GM23338 (cell line): Measurements from ENCODE around the gene SDE2.

Experiments used
- CREB1 ChIP-seq: fragments of 250-450 bp; sonication (Bioruptor Pico); IDR thresholded peaks from 2 replicates; pipeline ENCODE4 v1.5.0; 2020; ENCODE audit warnings: low read depth, mild to moderate bottlenecking, moderate library complexity
- CTCF ChIP-seq, 2 experiments: fragments of 200-600 bp in 1 of 2; sonication (generic) in 1 of 2; conservative IDR thresholded peaks; 2 replicates each; pipeline versions ENCODE4 v1.5.1 to v1.6.1; 2016 to 2017; ENCODE audit warnings: antibody characterized with exemption in 2 of 2, low read depth in 2 of 2, mild to moderate bottlenecking in 2 of 2, moderate library complexity in 1 of 2
- EZH2 ChIP-seq: fragments of 200-600 bp; sonication (generic); IDR thresholded peaks from one replicate; pipeline ENCODE4 v1.8.0; 2017; ENCODE audit warnings: antibody characterized with exemption, mild to moderate bottlenecking, low read depth; ENCODE audit not compliant: unreplicated experiment
- EZH2phosphoT487 ChIP-seq: fragments of 200-600 bp; sonication (generic); IDR thresholded peaks from one replicate; pipeline ENCODE4 v1.8.1; 2018; ENCODE audit warnings: antibody characterized with exemption; ENCODE audit not compliant: unreplicated experiment
- JUNB ChIP-seq: IDR thresholded peaks from one replicate; pipeline ENCODE4 v1.6.1; 2016; ENCODE audit warnings: antibody characterized with exemption; ENCODE audit not compliant: unreplicated experiment
- POLR2AphosphoS5 ChIP-seq: IDR thresholded peaks from 2 replicates; pipeline ENCODE4 v1.6.1; 2016; ENCODE audit warnings: antibody characterized with exemption, low read depth
- STAT1 ChIP-seq: IDR thresholded peaks from one replicate; pipeline ENCODE4 v1.6.1; 2016; ENCODE audit warnings: antibody characterized with exemption; ENCODE audit not compliant: unreplicated experiment
- ZNF331 ChIP-seq: fragments of 250-450 bp; sonication (Bioruptor Pico); IDR thresholded peaks from 2 replicates; pipeline ENCODE4 v1.5.0; 2020; ENCODE audit warnings: low read depth, mild to moderate bottlenecking, moderate library complexity

GRCh38 chr1:225987491-225988316 is 11.4 kb downstream of the SDE2 start:
- peak; percentile 63 to 92 for TF ChIP-seq CTCF (conservative IDR thresholded peaks at IDR 0.05; ENCODE audit: low read depth in 2 of 2)
- no peak for TF ChIP-seq EZH2
- no peak for TF ChIP-seq ZNF331 (CRISPR knock-in tag)
- TF ChIP-seq JUNB: no peak
- no peak for TF ChIP-seq STAT1
- no peak for TF ChIP-seq CREB1 (CRISPR knock-in tag)
- TF ChIP-seq POLR2AphosphoS5: no peak
- no peak for TF ChIP-seq EZH2phosphoT487
